Daoy (cell line): ENCODE results near the gene COL19A1. TPM values are rescaled to one million over a fixed set of nuclear protein-coding genes. Genes with fewer than 3 reads are reported as not detected.
"Not testable (repeated sequence)": the region's sequence is repeated elsewhere in the genome, so short reads cannot be mapped to it uniquely, and the experiment has no call there.

ENCODE experiments used
- DNase-seq: peaks from one replicate; pipeline ENCODE4 v3.0.0-alpha.2; 2015; ENCODE audit warnings: low read depth
- total RNA-seq: library from RNA; depleted of rRNA; stranded (reverse); fragments of >200 nt; shearing (Covaris generic); gene quantifications from 2 replicates; pipeline ENCODE4 v1.2.3, GENCODE V29; 2014

The COL19A1 gene
- total RNA-seq, 1 experiment from 2014 or later, result 0.06 TPM

DNA sequence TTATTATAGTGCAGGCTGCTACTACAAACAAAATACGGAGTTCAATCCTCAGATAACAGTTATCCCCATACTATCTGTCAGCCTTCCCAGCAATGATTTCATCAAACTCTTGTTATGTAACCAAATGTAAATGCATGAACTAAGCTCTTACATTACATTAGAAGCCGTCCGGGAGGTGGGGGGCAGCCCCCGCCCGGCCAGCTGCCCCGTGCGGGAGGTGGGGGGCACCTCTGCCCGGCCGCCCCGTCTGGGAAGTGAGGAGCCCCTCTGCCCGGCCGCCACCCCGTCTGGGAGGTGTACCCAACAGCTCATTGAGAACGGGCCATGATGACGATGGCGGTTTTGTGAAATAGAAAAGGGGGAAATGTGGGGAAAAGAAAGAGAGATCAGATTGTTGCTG, 99.6 kb downstream of the COL19A1 start:
- DNase-seq, result not testable (repeated sequence)

DNA sequence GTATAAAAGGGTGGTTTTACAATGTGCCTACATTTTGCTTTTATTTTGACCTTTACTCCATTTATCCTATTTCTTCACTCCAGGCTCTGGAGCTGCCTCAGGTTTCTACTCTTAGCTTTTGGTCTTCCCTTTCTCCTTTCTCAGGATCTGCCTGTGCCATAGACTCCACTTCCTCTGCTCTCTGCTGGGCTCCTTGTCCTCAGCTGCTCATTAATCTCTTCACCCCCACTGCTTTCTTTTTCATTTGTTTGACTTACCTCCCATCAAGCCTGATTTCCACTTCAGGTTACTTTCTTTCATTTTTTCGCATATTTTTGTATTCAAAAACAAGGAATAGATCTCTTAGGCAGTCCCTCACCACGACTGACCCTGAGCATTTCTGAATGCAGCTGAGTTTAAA, 106.8 kb downstream of the COL19A1 start:
- DNase-seq, result peak; percentile 7

DNA sequence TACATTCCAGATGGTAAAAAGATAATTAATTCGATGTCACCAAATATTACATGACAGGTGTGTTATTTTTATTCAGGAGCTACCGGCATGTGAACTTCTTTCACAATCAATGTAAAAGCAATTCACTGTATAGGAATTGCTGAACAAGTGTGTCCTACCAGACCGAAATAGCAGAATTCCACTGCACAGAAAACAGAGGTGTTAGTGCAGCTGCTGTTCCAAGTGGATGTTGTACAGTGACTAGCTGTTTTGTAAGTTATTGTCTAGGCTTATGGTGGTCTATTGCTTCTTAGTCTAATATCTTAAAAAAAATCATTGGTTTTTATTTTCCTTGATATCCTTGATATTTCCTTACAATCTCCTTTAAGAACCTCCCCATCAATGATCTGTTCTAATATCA, 107.4 kb downstream of the COL19A1 start:
- no peak for DNase-seq

DNA sequence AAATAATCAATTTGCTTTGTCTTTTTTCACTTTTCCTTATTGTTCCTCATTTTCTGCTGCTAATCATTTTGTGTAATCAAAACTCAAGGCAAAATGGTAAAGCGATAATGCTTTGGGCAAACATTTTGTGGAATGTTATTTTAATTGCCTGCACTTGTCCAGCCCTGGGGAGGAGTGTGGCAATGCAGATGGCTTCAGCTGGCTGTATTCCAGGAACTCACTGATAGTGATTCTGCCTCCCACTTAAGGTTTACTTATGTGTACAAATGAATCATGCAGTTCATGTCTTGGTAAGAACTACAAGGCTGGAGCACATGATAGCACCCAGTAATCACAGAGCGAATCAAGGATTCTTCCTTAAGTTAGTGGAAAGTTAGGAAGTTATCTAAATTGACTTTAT, 107.8 kb downstream of the COL19A1 start:
- DNase-seq, result peak; percentile 49

DNA sequence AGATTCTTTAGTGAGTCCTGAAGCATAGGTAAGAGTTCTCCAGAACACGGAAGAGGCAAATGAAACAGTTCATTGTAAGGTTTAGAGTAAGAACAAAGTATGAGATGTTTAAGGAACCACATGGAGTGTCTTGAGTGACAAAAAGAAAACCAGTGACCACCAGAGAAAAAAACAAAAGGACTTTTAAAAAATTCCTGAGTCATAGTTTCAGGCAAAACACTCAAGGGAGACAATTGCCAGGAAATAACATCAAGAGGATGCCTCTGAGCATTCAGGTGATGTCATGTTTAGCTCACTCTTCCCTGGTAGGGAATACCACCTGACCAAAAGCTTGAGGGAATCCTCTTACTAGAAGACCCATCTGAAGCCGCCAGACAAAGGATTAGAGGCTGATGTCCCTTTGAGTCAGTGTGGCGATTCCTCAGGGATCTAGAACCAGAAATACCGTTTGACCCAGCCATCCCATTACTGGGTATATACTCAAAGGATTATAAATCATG, 110.3 kb downstream of the COL19A1 start:
- no peak for DNase-seq

DNA sequence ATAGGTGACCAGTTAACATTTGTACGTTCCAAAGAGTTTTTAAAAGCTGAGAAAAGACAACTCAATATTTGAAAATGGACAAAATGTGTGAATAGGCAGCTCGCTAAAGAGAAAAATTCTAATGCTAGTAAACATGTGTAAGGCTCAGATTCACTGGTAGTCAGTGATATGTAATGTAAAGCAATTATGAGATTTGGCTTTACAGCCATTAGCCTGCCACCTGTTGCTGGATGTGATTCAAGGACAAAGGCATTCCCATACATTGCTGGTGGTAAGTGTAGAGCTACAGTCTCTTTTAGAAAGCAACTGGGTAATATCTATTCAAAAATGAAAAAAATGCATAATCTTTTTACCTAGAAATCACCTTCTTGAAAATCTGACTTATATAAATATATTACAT, 114.3 kb downstream of the COL19A1 start:
- DNase-seq, result no peak

- DNase-seq, result no peak
Observed at GRCh38 chr6:69984506-69984905, 118.2 kb downstream of the COL19A1 start.

DNA sequence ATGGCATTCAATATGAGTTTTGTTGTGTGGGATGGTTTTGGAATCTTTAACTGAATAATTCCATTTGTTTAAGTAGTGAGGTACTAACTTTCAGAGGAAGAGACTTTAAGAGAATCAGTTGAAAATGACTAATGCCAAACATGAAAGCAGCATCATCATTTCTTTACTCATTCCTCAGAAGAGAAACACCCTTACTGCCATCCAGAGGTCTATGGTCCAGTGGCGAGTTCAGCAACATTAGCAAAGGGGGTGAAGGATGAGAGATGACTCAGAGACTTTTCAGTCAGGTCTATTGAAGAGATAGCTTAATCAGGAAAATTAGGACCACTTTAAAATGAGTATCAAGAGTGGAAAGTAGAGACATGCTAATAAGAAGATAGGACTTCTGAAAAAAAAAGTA, 118.8 kb downstream of the COL19A1 start:
- peak; percentile 17 for DNase-seq

DNA sequence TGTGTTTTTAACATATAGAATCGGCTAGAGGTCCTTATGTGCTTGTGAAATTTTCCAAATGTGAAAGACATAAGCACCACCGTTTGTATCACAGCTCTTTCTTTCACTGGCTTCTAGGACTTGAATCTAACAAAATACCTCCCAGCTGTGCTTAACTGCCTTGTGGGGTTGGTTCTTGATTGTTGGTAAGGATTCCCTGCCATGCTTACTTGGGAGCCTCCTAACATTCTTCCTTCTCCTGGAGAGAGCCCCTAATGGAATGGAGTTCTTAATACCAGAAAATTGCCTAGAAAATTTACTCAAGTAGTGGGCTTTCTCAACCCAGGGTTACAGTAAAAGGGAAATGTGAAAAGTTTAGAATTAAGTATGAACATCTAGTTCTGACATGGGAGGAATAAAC, 121.2 kb downstream of the COL19A1 start:
- no peak for DNase-seq

GRCh38 chr6:69988458-69989126, 122.2 kb downstream of the COL19A1 start:
- no peak for DNase-seq

DNA sequence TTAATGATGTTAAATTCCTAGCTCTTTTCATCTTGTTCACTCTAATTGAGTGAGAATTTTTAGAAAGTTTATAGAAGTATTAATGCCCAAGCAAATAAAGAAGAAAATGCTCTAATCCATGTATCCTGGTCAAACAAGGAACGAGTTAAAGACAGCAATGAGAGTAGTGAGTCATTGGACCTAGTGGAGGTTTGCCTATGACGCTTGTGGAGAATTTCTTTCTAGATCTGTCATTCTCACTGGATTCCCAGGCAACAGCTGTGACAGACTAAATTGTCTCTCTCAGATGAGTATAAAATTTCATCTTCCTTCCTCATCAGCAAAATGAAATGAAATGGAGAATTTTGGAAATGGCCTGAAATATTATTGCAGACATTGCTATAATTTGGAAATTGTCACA, 127.9 kb downstream of the COL19A1 start:
- DNase-seq, result no peak

DNA sequence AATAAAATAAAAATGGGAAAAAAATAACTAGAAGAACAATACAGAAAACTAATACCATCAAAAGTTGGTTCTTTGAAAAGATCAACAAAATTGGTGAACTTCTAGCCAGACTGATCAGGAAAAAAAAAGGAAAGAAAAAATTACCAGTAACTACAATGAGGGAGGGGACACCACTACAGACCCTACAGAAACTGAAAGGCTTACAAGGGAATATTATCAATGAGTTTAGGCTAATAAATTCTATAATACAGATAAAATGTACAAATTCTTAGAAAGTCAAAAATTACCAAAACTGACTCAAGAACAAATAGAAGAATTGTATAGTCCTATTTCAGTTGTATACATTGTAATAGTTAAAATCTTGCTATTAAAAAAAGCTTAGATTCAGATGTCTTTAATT, 141.8 kb downstream of the COL19A1 start:
- no peak for DNase-seq

GRCh38 chr6:70010339-70010738, 144.0 kb downstream of the COL19A1 start:
- not testable (repeated sequence) for DNase-seq

- not testable (repeated sequence) for DNase-seq
Observed at GRCh38 chr6:70023201-70023600, 156.8 kb downstream of the COL19A1 start.

- no peak for DNase-seq
Observed at GRCh38 chr6:70028246-70028645, 161.9 kb downstream of the COL19A1 start.

- DNase-seq, result no peak
Observed at GRCh38 chr6:70028926-70029325, 162.6 kb downstream of the COL19A1 start.

DNA sequence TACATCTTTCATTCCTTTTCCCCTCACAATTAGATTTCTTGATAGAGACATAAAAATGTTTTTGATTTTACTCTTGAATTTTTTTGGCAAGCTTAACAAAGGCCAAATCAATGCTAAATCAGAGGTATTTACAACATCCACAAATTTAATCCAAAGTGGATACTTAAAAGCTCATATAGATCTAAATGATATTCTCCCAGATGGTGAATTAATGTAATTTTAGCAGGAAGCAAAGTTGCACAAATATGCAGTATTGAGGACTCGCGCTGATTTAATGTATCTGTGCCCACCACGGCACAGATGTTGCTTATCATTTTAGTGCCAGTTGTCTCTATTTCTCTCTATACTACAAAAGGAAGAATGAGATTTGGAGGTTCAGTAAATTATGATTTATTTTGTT, 167.4 kb downstream of the COL19A1 start:
- no peak for DNase-seq

GRCh38 chr6:70037445-70037844, 171.1 kb downstream of the COL19A1 start:
- DNase-seq, result no peak

GRCh38 chr6:70040766-70041165, 174.4 kb downstream of the COL19A1 start:
- DNase-seq, result no peak

DNA sequence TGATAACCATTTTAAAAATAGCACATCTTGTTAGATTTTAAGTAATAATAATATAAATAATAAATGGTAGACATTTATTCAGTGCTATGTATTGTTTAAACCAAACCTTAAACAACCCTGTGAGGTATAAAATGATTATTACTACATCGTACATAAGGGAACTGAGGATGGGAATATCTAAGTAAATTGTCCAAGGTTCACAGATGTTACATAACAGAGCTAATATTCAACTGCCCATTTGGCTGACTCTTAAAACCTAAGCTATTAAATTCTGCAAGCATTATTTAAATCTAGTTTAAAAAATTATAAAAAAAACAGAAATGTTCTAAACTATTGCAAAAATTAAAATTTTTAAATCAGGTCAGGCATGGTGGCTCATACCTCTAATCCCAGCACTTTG, 175.1 kb downstream of the COL19A1 start:
- no peak for DNase-seq

- DNase-seq, result no peak
Observed at GRCh38 chr6:70045413-70045812, 179.1 kb downstream of the COL19A1 start.

GRCh38 chr6:70051197-70052124, 185.1 kb downstream of the COL19A1 start:
- no peak for DNase-seq
